GM21717 (cell line): ENCODE results near the gene CIBAR2.
"Not testable (repeated sequence)": the region's sequence is repeated elsewhere in the genome, so short reads cannot be mapped to it uniquely, and the experiment has no call there.

Experiments used
- ATAC-seq: cut with Tn5 transposase; IDR thresholded peaks from one replicate; pipeline ENCODE4 v1.9.1; 2021; ENCODE audit warnings: mild to moderate bottlenecking, moderate library complexity; ENCODE audit not compliant: unreplicated experiment

The CIBAR2 gene

DNA sequence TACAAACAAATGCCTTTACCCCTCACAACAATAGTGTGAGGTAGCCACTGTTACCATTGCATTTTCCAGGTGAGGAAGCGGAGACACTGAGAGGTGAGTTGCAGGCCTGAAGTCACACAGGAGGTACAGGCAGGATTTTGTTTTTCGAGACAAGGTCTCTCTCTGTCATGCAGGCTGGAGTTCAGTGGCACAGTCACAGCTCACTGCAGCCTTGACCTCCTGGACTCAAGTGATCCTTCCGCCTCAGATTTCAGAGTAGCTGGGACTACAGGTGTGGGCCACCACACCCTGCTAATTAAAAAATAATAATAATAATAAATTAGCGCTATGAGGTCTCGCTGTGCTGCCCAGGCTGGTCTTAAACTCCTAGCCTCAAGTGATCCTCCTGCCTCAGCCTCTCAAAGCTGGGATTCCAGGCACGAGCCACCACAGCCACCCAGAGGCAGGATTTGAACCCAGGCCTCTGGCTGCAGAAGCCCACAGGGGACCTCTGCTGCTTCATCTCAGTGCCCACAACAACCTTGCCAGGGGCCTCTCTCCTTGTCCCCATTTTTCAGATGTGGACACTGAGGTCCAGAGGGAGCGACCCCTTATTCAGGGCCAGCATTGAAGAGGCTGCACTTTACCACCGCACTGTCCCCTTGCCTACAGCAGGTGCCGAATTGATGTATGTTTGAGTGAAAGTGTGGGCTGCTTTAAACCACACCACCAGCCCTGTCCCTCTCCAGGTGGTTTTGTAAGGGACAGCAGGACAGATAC is 16.0 kb upstream of the CIBAR2 start:
- ATAC-seq = no peak

DNA sequence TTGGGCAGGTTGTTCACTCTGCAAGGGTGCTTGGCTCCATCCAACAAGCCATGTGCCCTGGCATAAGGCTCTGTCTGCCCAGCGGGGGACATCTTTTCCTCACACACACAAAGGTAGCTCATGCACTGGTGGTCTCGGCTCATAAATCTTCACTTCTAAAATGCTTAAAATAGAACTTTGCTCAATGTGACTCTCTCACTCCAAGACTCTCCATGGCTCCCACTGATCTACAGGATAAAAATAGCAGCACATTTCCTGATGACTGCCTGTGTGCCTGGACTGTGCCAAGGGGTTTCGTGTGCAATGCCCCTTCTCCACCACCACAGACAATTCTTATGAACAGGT is 15.1 kb upstream of the CIBAR2 start:
- no peak for ATAC-seq

DNA sequence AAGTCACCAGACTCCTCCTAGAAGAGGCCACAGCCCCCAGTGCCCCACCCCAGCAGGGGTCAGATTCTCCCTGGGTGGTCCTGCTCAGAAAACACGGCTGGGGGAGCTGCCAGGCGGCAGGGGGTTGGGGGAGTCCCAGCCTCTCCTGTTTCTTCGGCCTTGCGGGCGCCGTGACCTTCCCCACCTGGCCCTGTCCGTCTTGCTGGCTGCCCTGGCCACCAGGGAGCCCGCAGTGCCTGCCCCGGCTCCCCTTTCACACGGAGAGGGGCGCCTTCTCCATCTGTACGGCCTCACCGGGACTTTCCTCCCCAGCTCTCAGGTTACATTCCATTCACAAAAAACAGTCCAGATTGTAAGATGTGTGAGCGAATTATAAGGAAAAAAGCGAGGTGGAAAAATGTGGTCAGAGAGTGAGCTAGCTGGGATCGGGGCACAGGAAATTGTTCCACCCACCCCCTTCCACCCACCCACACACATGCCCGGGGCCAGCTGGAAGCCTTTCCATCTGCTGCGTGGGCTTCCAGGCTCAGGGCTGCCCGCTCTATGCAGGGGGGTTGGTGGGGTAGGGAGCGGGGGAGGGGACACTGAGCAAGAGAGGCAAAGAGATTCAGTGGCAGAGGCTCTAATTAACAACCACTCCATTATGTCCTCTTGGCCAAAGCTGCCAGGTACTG is 14.6 kb upstream of the CIBAR2 start:
- ATAC-seq = no peak

DNA sequence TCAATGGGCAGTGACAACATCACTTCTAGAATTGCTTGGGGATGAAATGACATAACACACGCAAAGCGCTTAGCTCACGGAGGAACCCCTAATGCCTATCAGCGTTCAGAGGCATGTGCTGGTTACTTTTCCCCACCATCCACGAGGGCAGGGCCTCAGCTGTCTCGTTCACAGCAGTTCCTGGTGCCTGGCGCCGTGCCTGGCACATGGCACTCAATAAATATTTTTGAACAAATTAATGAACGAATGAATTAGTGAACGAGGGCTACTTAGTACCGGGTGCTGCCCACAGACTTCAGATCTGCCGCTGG is 14.1 kb upstream of the CIBAR2 start:
- ATAC-seq = no peak

DNA sequence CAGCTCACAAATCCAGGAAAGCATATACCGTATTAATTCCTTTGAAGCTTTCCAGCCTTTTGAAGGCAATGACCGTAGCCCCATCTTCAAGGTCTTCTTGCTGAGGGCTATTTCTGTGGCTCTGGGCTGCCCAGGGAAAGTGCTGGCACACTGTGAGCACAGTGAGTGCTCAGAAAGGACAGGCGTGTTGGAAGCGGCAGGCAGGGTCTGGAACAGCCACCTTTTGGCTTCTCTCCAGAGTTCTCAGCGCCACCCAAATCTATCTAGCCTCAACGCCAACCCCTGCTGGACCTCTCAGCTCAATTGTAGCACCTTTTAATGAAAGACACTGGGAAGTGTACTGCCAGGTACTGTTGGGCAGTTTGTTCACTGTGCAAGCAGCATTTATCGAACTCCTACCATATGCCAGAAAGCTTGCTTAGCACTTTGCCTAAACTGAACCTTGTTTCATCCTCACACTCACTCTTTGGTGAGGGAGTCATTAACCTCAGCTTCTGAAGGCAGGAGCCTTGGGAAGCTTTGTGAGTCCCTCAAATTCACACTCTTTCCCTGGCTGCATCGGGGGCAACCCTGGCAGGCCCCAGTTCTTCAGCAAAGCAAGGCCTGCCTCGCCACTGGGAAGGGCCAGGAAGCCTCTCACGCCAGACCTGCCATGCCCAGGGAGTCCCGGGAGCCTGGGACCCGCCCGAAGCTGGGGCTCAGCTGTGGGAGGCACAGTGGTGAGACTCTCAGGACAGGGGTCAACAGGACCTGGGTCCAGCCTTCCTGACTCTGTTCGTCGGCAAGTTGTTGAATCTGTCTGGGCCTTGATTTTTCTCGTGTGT is 13.5 kb upstream of the CIBAR2 start:
- no peak for ATAC-seq

DNA sequence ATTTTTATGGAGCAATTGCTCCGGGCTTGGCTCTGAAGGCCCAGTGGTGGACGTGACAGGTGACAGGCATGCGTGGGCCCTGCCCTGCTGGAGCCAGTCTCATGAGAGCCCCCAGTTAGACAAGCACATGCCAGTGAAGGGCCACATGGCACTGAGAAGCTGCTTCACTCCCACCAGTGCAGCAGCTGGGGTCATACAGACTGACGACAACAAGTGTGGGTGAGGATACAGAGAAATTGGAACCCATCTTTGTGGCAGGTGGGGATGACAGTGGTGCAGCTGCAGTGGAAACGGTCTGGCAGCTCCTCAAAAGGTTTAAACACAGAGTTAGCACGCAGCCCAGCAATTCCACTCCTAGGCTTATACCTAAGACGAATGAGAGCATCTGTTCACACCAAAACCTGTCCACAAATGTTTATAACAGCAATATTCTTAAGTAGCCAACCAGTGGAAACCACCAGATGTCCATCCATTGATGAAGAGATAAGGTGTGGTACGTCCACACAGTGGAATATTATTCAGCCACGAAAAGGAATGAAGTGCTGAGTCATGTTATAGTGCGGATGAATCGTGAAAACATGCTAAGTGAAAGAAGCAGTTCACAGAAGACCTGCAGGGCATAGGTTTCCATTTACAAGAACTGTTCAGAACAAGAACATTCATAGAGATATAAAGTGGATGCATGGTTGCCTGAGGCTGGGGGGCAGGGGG is 12.5 kb upstream of the CIBAR2 start:
- no peak for ATAC-seq

DNA sequence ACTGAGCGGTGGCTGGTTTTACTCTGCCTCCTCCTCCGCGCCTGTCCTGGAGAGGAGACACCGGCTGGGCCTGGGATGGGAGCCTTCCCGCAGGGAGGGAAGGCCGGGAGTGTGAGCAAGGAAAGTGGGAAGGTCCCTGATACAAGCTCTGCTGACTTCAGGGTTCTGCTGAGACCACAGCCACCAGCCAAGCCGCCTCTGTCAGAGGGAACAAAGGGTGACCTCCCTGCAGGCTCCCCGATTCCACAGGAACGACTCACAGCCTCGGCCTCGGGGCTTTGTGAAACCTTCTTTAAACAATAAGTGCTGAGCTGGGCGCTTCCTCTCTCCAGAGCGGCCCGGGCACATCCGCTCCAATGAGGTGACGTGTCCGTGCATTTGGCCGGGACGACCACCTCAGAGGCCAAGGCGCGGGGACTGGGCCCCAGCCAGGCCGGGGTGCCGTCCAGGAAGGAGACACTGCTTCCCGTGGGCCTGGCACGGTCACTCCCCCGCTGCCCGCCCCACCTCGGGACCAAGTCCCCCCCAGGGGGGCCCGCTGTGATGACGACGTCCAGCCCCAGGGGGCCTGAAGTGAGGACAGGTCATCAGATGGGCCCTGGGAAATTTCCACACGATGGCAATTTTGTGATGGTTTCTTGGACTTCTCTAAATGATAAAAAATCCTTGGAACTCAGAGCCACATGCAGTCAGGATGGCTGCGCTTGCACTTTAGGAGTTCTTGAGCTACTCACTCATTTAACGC is 11.8 kb upstream of the CIBAR2 start:
- ATAC-seq = no peak

DNA sequence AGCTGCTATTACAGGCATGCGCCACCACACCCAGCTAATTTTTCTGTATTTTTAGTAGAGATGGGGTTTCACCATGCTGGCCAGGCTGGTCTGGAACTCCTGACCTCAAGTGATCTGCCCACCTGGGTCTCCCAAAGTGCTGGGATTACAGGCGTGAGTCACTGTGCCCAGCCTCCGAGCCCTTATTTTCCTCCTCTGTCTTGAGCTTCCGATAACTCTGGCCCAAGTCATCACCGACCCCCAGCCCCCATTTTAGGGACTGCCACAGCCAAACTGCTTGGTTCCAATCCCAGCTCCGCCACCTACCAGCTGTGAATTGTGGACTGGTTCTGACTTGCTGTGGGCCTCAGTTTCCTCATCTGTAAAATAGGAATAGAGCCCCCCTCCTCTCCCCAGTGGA is 11.2 kb upstream of the CIBAR2 start:
- ATAC-seq = not testable (repeated sequence)

DNA sequence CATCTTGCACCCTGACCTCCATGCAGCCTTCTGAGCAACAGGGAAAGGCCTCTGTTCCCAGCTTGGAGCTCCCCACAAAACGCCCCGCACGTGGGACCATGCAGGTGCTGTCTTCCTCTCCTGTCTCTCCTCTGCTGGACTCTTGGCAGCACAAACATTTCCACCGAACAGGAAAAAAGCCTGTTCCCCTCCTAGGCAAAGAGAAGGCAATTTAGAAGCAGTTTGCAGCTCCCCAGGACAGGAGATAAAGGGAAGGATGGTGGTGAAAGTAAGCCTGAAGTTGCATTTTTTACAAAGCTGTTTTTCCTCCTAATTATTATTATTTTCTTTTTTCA is 7.7 kb upstream of the CIBAR2 start:
- no peak for ATAC-seq

DNA sequence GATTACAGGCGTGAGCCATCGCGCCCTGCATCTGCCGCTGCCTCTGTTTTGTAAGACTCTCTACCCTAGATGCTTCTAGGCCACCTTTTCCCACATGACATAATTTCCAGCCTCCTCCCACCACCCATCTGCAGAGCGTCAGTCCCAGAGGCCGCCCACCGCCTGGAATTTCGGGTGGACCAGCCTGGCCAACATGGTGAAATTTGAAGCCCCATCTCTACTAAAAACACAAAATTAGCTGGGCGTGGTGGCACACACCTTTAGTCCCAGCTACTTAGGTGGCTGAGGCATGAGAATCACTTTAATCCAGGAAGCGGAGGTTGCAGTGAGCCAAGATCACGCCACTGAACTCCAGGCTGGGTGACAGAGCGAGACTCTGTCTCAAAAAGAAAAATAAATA is 5.1 kb upstream of the CIBAR2 start:
- ATAC-seq = no peak

DNA sequence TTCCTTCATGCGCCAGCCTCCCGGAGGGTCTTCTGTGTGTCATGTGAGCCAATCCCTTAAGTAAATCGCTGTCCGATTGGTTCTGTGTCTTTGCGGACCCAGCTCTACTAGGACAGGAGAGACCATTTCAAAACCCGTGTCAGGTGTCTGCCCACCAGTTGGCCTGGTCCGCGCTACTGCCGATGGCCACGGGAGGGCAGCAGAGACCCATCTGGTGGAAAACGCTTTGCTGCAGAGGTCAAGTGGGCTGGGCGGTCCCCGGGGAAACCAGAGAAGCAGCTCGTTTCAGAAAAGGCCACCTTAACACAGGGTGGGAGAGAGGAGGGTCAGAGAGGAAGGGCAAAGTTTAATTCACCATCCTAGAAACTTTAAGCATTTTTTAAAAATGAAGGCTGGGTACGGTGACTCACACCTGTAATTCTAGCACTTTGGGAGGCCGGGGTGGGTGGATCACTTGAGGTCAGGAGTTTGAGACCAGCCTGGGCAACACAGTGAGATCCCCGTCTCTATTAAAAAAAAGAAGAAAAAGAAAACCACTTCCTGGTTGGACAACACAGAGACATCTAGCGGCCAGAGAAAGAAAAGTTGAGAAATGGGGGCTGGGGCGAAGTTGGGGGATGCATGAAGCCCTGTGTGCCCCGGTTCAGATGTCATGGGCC is 2.8 kb upstream of the CIBAR2 start:
- peak; percentile 73 for ATAC-seq

DNA sequence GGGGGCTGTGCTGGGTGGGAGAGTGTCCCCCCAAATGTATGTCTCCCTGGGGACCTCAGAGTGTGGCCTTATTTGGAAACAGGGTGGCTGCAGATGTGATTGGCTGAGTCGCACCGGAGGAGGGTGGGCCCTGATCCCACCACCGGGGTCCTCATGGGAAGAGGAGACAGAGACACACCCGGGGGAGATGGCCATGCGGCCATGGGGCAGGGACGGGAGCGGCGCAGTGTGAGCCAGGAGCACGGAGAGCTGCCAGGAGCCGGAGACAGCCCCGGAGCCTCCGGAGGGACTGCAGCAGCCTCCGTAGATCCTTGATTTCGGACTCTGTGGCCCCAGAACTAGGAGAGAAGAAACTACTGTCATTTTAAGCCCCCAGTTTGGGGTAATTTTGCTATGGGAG is 1.6 kb upstream of the CIBAR2 start:
- ATAC-seq = no peak

DNA sequence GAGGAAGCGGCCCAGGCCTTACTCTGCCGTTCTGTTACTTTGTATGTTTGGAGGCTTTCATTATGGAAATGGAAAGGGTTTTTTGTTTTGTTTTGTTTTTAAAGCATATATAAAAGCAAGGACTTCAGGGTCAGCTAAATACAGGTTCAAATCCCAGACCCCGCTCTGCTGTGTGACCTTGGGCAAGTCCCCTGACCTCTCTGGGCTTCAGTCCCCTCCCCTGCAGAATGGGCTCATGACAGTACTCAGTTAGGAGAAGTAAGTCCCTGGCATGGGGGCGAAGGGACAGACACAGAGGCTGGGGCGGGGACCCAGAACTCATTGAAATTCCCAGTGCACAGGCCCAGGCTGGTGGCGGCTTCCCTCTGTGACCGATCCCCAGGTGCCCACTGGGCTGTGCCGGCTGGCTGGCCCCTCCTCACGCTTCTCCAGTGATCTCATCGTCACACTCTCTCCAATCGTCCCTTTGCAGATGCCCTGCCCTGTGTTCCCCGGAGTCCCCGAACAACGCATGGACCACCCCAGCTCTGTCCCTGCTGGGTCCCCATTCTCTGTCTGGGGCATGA is 979 bp upstream of the CIBAR2 start:
- ATAC-seq = no peak

DNA sequence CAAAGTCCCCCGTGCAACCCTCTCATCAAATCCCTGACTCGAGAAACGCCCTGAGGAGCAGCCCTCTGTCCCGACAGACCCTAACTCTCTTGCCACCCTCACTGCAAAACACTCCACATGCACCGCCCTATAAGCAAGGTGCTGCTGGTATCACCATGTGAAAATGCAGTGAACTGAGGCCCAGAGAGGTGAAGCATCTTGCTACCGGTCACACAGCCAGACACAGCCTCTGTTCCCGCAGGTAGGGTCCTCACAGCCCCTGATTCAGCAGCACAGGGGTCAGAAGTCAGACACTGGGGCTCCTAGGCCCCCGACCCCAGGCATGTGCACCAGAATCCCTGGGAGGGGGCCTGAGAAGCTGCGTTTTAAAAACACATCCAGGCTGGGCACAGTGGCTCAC is 1.1 kb downstream of the CIBAR2 start:
- no peak for ATAC-seq

DNA sequence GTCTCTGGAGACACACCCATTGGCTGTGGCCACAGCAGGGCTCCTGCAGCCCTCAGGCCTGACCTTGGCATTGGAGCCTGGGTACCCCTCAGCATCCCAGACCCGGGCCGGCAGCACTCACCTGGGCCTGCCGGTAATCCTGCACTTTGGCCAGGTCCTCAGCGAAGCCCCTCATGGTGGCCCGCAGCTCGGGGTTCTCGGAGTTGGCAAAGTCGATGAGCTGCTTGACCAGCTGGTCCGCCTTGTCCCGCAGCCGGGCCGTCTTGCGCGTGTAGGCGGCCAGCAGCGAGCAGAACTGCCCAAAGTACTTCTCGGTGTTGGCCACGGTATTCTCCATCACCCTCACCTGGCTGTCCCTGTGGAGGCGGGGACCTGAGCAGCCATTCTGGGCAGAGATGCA is 2.2 kb downstream of the CIBAR2 start:
- no peak for ATAC-seq

DNA sequence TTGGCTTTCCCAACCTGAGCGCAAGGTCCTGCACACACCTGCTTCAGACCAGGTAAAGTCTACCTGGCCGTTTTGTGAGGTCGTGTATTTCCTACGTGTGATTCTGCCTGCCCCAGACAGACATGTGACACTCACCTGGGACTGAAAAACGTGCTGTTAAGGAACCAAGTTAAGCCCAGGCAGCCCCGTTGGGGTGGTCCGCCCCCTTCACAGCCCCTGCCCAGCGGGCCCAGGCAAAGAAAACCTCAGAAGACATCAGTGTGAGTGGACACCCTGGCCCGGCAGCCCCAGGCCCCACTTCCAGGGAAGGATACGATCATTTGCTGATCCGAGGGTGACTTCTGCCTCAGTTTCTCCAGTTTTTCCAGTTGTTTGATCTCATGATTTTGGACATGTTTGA is 4.7 kb downstream of the CIBAR2 start:
- no peak for ATAC-seq

DNA sequence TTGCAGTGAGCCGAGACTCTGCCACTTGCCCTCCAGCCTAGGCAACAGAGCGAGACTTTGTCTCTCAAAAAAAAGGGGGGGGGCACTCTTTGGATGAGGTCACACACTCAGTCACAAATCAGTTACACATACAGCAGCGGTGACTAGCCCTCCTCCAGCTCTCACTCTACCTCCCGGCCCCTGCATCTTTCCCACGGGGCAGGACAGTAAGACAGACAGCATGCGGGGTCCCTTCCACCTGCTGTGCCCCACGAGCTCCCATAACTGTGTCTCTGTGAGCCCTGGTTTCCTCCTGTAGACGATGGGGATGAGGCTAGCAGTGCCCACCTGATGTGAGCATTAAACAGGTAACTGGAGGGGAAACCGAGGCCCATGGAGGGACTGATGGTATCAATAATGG is 5.2 kb downstream of the CIBAR2 start:
- ATAC-seq = no peak

DNA sequence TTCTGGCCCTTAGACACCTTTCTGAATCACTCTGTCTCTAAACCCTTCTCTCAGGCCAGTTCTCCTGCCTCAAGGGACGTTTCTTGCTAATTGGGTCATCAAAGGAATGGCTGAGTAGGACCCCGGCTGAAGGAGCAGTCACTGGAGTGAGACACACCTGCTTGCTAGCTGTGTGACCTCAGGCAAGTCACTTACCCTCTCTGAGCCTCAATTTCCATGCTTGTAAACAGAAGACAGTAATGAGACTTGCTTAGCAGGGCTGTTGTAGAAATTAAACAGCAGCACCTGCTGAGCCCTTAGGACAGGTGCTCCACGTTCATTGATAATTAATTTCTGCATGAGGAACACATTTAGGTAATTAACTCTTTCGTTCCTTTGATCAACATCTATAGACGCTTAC is 6.8 kb downstream of the CIBAR2 start:
- no peak for ATAC-seq

DNA sequence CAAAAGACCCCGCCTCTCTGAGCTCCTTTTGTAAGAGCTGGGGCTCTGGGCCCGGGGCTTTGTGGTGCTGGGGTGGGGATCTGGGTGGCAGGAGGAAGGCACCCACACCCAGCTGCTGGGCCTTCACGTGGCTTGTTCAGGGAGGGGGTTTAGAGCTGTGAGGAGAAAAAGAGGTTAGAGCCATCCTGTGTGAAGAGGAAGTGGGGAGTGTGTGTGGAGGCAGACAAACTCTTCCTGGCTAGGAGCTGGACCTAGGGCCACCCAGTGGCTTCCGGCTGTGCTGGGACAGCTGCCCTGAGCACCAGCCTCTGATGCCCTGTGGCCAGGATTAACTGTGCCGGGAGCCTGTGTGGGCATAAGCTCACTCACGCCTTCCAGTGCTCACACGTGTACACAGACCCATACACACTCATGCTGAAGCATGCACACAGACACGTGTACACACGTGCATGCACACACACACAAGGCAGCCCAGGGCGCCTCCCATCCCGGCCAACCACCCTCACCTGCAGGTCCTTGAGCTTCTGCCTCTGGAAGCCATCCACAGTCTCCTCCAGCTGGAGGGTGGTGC is 7.4 kb downstream of the CIBAR2 start:
- ATAC-seq = no peak

DNA sequence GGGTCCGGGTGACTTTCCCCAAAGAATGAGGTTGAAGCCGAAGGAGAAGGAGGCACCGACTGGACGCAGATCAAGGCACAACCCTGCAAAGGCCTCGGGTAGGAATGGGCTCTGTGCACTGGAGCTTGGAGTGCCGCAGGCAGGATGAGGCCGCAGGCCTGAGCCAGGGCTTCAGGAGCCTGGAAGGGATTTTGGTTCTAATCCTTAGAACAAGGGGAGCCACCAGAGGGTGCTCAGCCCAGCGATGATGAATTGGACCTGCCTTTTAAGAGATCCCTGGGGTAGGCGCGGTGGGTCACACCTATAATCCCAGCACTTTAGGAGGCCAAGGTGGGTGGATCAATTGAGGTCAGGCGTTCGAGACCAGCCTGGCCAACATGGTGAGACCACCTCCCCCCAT is 8.1 kb downstream of the CIBAR2 start:
- no peak for ATAC-seq
